ENCODE measurements around the gene CEP76. TPM values are rescaled to one million over a fixed set of nuclear protein-coding genes. Genes with fewer than 3 reads are reported as not detected.
A peak's percentile ranks its signal among the peaks of the same experiment; 100 is the strongest.

CEP76 gene
- total RNA-seq, 1 experiment from 2014 or later, result 12.9 TPM

DNA sequence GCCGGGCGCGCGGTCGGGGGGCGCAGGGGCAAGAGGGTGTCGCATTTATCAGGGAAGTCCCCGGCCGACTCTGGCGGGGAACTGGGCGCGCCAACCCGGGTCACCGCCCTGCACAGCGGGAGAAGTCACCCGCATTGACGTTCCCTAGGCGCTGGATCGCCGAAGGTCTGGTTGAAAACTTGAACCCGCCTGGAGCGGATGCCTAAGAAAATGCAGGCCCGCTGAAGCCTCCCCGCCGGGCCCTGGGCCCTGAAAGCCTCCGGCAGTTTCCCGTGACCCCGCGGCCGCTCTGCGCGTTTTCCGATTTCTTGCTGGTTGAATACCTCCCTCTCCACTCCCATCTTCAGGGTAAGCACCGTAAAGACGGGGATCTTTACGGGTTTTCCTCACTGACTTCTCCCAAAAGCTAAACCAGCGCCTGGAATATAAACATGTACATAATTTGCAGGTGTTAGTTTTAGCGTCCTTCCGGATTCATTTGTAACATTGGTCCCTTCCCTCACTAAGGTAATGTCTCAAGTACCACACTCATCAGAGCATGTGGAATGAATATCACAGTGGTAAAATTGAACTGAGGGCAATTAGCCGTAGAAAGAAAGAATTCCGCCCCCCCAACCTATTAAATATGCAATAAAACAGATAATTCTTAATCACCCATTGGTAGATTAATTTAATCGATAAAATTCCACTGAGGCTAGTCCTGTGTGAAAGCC, 43.9 kb downstream of the CEP76 start:
- DNase-seq (ENCODE audit: low read depth, low spot score), result no peak
- peak overlapping the region; percentile 62 to 73 for H3K4me3 ChIP-seq (ENCODE audit: low read depth in 2 of 2, low read length in 2 of 2)
- H3K27me3 ChIP-seq (ENCODE audit: control insufficient read depth, insufficient read depth, low read length), result no peaks in the 10 kb centered on the region
- in situ Hi-C loops (cut with HindIII; ENCODE audit: low pct_unique_long_range_greater_than_20kb, low sequenced_read_pairs), result no loop called here
- no peaks in the 10 kb centered on the region; the same call in 1 of the 2 replicates for H3K36me3 ChIP-seq (ENCODE audit: control insufficient read depth, insufficient read depth, low read length)
- no peaks in the 10 kb centered on the region for H3K9me3 ChIP-seq (ENCODE audit: control insufficient read depth, insufficient read depth, low read depth, low read length)
- CTCF ChIA-PET, result interaction anchor here (0.7 kb wide), 1 partner anchor 118 kb away, joined by 3 read pairs; no protein-coding TSS in a partner anchor
- TF ChIP-seq TCF7L2 (IDR thresholded peaks at IDR 0.05; ENCODE audit: low read depth, low read length) (no peak), SIN3A (IDR thresholded peaks at IDR 0.05; ENCODE audit: borderline replicate concordance, insufficient read depth, low read depth, low read length) (no peak), POLR2AphosphoS5 (IDR thresholded peaks at IDR 0.05; ENCODE audit: low read depth, low read length) (no peak)
- TF ChIP-seq, protein P1, sequence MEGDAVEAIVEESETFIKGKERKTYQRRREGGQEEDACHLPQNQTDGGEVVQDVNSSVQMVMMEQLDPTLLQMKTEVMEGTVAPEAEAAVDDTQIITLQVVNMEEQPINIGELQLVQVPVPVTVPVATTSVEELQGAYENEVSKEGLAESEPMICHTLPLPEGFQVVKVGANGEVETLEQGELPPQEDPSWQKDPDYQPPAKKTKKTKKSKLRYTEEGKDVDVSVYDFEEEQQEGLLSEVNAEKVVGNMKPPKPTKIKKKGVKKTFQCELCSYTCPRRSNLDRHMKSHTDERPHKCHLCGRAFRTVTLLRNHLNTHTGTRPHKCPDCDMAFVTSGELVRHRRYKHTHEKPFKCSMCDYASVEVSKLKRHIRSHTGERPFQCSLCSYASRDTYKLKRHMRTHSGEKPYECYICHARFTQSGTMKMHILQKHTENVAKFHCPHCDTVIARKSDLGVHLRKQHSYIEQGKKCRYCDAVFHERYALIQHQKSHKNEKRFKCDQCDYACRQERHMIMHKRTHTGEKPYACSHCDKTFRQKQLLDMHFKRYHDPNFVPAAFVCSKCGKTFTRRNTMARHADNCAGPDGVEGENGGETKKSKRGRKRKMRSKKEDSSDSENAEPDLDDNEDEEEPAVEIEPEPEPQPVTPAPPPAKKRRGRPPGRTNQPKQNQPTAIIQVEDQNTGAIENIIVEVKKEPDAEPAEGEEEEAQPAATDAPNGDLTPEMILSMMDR (IDR thresholded peaks at IDR 0.05), result no peak
- TF ChIP-seq, protein P2, sequence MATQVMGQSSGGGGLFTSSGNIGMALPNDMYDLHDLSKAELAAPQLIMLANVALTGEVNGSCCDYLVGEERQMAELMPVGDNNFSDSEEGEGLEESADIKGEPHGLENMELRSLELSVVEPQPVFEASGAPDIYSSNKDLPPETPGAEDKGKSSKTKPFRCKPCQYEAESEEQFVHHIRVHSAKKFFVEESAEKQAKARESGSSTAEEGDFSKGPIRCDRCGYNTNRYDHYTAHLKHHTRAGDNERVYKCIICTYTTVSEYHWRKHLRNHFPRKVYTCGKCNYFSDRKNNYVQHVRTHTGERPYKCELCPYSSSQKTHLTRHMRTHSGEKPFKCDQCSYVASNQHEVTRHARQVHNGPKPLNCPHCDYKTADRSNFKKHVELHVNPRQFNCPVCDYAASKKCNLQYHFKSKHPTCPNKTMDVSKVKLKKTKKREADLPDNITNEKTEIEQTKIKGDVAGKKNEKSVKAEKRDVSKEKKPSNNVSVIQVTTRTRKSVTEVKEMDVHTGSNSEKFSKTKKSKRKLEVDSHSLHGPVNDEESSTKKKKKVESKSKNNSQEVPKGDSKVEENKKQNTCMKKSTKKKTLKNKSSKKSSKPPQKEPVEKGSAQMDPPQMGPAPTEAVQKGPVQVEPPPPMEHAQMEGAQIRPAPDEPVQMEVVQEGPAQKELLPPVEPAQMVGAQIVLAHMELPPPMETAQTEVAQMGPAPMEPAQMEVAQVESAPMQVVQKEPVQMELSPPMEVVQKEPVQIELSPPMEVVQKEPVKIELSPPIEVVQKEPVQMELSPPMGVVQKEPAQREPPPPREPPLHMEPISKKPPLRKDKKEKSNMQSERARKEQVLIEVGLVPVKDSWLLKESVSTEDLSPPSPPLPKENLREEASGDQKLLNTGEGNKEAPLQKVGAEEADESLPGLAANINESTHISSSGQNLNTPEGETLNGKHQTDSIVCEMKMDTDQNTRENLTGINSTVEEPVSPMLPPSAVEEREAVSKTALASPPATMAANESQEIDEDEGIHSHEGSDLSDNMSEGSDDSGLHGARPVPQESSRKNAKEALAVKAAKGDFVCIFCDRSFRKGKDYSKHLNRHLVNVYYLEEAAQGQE (IDR thresholded peaks at IDR 0.05; ENCODE audit: insufficient read depth in 1 of 2, low read depth in 2 of 2, low read length in 1 of 2), result no peak
- POLR2A ChIA-PET, result no interaction called here
- intact Hi-C loops (cut with micrococcal nuclease; ENCODE audit: unreplicated experiment), result loop anchor here (1.0 to 10.0 kb wide), 2 partner anchors 104 to 267 kb away; no protein-coding TSS in a partner anchor
- H3K27ac ChIP-seq (ENCODE audit: low read length), result peak overlapping the region; percentile 75
- peak; percentile 67 for ATAC-seq
- peaks cover 7% of the 10 kb centered on the region for H3K4me1 ChIP-seq (ENCODE audit: control insufficient read depth, insufficient read depth, low read length)
- no TSS peak for BruUV-seq (replicated peaks)

DNA sequence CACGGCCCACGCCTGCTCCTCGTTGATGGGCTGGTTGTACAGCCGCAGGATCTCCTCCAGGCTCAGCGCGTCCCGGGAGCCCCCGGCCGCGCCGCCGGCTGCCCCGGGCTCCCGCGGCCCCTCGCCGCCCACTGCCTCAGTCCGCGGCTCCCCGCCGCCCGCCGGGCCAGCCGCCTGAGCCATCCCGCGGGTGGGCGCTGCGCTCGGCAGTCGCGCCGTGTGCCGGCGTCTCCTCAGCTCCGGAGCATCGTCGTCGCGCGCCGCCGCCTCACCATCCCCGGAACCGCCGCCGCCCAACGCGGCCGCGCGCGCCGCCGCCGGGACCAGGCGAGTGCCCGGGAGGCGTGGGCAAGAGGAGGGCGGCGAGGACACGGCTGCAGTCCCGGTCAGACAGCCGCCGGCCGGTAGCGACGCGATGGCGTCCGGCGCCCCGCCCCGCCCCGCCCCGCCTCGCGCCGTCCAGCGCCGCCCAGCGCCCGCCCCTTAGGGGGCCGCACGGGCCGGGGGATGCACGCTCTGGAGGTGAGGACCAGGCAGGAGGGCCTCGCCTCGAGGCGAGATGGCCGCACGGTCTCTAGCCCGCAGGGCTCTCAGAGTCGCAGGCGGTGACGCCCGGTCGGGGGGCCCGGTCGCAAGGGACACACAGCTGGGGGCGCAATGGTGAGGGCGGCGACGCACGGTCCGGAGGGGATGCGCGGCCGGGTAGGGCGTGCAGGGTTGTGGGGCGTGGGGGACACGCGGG, 44.7 kb downstream of the CEP76 start, which contains the start of gene SPIRE1:
Gene SPIRE1 (minus strand): TSS at position 424 of the 742 bp plus-strand sequence. CDS start 241 bp downstream, at position 183.
- peak; percentile 92 for ATAC-seq
- Histone ChIP-seq H3K4me1 (ENCODE audit: control insufficient read depth, insufficient read depth, low read length) (peaks cover 14% of the 10 kb centered on the region), H3K27me3 (ENCODE audit: control insufficient read depth, insufficient read depth, low read length) (no peaks in the 10 kb centered on the region), H3K4me3 (ENCODE audit: low read depth in 2 of 2, low read length in 2 of 2) (peak within 1 kb of the TSS; percentile 62 to 73), H3K36me3 (ENCODE audit: control insufficient read depth, insufficient read depth, low read length) (no peaks in the 10 kb centered on the region; the same call in 1 of the 2 replicates), H3K9me3 (ENCODE audit: control insufficient read depth, insufficient read depth, low read depth, low read length) (no peaks in the 10 kb centered on the region), H3K27ac (ENCODE audit: low read length) (peak within 1 kb of the TSS; percentile 84)
- no peak for DNase-seq (ENCODE audit: low read depth, low spot score)
- CTCF ChIA-PET, result interaction anchor here (0.7 kb wide), 1 partner anchor 119 kb away, joined by 3 read pairs; no protein-coding TSS in a partner anchor
- in situ Hi-C loops (cut with HindIII; ENCODE audit: low pct_unique_long_range_greater_than_20kb, low sequenced_read_pairs) (no loop called here), intact Hi-C loops (cut with micrococcal nuclease; ENCODE audit: unreplicated experiment) (loop anchor here (10.0 kb wide), 1 partner anchor 103 kb away; no protein-coding TSS in a partner anchor)
- BruUV-seq (replicated peaks), result no TSS peak
- peak; percentile 51; the same call in 1 of the 2 replicates for TF ChIP-seq POLR2AphosphoS5 (IDR thresholded peaks at IDR 0.05; ENCODE audit: low read depth, low read length)
- TF ChIP-seq, protein P1 (IDR thresholded peaks at IDR 0.05), result no peak
- POLR2A ChIA-PET, result interaction anchor here (0.6 kb wide), 1 partner anchor 281 kb away, joined by 4 read pairs; the partner anchor contains the start of gene AFG3L2
